Choroid plexus epithelial cell (primary cell): ENCODE results near the gene OR5M11.
"Not testable (repeated sequence)": the region's sequence is repeated elsewhere in the genome, so short reads cannot be mapped to it uniquely, and the experiment has no call there.

Source experiments
- DNase-seq: peaks from one replicate; pipeline ENCODE4 v3.0.0-alpha.2; 2010; ENCODE audit warnings: low read depth
- H3K4me3 ChIP-seq: 2 replicates; pipeline ENCODE4 v1.5.1; 2011; ENCODE audit warnings: low read depth, mild to moderate bottlenecking, control low read depth, low read length, moderate library complexity
- TF ChIP-seq, protein P1 (sequence below): conservative IDR thresholded peaks from 2 replicates; pipeline ENCODE4 v1.5.1; 2011; ENCODE audit warnings: low read depth, mild to moderate bottlenecking, control low read depth, inconsistent platforms, low read length, moderate library complexity

OR5M11 gene

DNA sequence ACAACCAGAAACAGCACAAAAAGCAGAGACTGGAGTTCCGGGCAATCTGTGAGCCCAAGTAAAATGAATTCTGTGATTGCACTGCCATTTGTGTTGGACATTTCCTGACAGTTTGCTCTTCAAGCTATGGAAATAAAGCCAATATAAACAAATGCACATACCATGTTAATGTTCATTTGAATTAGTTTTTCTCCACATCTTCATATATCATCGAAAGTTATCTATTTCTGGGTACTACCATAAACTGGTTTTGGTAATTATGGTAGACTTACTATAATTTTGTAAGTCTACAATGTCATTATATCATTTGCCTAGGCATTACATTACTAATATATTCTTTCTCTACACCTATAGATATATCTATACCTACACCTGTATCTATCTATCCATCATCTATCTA lies at the start of gene OR5M11:
Gene OR5M11 (minus strand): TSS at position 101 of the 400 bp plus-strand sequence. CDS start 0 bp downstream, at position 101.
- TF ChIP-seq, protein P1, sequence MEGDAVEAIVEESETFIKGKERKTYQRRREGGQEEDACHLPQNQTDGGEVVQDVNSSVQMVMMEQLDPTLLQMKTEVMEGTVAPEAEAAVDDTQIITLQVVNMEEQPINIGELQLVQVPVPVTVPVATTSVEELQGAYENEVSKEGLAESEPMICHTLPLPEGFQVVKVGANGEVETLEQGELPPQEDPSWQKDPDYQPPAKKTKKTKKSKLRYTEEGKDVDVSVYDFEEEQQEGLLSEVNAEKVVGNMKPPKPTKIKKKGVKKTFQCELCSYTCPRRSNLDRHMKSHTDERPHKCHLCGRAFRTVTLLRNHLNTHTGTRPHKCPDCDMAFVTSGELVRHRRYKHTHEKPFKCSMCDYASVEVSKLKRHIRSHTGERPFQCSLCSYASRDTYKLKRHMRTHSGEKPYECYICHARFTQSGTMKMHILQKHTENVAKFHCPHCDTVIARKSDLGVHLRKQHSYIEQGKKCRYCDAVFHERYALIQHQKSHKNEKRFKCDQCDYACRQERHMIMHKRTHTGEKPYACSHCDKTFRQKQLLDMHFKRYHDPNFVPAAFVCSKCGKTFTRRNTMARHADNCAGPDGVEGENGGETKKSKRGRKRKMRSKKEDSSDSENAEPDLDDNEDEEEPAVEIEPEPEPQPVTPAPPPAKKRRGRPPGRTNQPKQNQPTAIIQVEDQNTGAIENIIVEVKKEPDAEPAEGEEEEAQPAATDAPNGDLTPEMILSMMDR, result no peak
- DNase-seq, result no peak
- H3K4me3 ChIP-seq, result no peak within 1 kb of the TSS

DNA sequence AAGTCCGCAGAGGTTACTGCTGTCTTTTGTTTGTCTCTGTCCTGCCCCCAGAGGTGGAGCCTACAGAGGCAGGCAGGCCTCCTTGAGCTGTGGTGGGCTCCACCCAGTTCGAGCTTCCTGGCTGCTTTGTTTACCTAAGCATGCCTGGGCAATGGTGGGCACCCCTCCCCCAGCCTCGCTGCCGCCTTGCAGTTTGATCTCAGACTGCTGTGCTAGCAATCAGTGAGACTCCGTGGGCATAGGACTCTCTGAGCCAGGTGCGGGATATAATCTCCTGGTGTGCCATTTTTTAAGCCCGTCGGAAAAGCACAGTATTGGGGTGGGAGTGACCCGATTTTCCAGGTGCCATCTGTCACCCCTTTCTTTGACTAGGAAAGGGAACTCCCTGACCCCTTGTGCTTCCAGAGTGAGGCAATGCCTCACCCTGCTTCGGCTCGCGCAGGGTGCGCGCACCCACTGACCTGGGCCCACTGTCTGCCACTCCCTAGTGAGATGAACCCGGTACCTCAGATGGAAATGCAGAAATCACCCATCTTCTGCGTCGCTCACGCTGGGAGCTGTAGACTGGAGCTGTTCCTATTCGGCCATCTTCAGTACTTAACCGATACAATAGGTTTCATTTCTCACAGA lies 49.1 kb upstream of the OR5M11 start:
- H3K4me3 ChIP-seq, DNase-seq: not testable (repeated sequence)

DNA sequence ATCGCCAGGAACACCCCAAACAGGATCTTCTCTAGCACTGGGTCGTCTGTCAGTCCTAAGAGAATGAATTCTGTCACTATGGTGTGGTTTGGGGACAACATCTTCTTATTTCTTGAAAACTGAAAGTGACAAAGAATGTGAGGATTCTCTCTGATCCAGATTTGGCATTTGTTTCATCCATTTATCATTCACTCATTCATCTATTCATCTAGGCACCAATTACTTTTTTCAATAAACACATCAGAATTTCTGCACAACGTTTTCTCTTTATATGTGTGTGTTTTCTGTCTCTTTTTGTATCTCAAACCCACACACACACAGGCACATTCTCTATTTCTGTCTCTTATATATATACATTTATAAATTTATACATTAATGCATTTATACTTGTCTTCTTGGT lies 34.6 kb upstream of the OR5M11 start, which contains the start of gene OR5M10:
Gene OR5M10 (minus strand): TSS at position 101 of the 400 bp plus-strand sequence. CDS start 0 bp downstream, at position 101.
- DNase-seq, result no peak
- TF ChIP-seq, protein P1, result no peak

DNA sequence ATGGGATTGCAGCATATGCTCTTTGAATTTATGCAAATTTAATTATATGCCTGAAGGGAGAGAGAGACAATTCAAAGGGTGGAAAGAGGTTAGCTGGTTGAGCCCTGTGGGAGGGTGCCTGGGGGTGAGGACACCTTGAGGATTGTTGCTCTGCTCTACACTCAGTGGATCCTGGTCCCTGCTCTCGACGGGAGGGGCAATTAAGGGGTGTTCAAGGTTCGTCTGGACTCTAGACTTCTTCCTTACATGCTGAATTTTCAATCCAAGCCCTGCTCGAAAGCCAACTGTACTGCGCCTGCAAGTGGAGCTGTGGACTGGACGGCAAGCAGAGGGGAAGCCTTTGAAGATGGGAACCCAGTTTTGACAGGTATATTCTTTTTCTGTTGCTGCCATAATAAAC lies 15.5 kb upstream of the OR5M11 start:
- H3K4me3 ChIP-seq, result no peak overlapping the region
- TF ChIP-seq, protein P1, result no peak
- no peak for DNase-seq

More for the DNA sequence above, 34.6 kb upstream of the OR5M11 start, which contains the start of gene OR5M10:
- no peak within 1 kb of the TSS for H3K4me3 ChIP-seq

DNA sequence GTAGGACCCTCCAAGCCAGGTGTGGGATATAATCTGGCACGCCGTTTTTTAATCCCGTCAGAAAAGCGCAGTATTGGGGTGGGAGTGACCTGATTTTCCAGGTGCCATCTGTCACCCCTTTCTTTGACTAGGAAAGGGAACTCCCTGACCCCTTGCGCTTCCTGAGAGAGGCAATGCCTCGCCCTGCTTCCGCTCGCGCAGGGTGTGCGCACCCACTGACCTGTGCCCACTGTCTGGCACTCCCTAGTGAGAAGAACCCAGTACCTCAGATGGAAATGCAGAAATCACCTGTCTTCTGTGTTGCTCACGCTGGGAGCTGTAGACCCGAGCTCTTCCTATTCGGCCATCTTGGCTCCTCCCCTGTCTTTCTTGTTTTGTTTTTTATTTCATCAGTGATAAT lies 11.6 kb upstream of the OR5M11 start:
- not testable (repeated sequence) for H3K4me3 ChIP-seq

DNA sequence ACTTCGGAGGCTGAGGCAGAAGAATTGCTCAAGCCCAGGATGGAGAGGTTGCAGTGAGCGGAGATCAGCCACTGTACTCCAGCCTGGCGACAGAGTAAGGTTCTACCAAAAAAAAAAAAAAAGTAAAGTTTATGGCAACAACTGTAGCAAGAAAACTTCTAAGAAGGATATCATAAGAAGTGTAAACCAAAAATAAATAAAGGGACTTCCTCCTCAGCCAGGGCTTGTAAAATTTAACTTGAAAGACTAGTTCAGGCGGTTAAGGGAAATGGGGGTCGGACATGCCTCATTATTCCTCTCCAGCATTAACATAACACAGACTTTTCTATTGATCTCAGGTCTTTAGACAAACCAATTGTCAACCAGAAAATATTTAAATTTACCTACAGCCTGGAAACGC lies 2.5 kb upstream of the OR5M11 start:
- no peak overlapping the region for H3K4me3 ChIP-seq
- DNase-seq, result no peak
- TF ChIP-seq, protein P1, result no peak

More for the DNA sequence above, 11.6 kb upstream of the OR5M11 start:
- DNase-seq, result not testable (repeated sequence)

DNA sequence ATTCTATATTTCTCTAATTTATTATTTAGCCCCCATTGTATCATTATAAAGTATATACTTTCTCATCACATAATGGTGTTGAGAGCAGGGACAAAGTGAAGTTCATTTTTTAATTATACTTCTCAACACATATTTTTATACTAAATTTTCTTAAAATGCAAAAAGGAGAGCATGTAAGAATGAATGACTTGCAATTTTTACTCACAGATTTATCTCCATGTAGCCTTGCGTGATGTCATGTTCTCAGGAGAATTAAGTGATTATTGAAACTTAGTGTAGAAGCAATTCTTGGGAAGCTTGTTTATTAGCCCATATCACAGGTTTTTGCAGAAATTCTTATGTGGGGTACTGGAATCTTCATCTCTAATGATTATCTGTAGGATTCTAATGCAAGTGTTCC lies 682 bp upstream of the OR5M11 start:
- TF ChIP-seq, protein P1, result no peak
- DNase-seq, result no peak
- no peak overlapping the region for H3K4me3 ChIP-seq

DNA sequence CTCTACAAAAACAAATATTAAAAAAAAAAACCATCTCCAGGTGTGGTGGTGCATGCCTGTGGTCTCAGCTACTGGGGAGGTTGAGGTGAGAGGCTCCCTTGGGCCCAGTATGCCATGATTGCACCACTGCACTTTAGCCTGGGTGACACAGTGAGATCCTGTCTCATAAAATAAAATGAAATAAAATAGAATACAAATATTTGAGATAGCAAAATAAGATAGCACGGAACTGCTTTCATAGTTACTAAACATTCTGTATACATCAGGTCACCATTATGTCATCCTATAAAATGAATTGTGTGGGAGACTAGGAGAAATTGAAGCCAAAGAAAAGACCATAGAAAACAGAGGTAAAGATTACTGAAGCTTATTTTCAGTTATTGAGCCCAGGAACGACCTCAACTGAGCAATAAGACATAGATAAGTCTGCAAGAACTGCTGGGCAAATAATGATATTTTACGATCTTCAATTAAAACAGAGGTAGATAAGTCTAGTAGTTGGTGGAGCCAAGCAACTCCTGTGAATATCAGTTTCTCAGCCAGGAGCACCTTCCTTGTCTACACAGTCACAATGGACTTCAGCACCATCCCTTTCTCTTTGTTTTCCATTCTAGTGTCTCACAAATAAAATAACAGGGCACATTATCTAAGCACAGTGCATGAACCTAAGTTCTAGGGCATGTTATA lies 9.9 kb downstream of the OR5M11 start:
- DNase-seq, result no peak
- TF ChIP-seq, protein P1, result no peak
- no peak overlapping the region for H3K4me3 ChIP-seq
